Pons (tissue), 1 donor: ENCODE measurements around the gene CFAP410.
"Not testable (repeated sequence)": the region's sequence is repeated elsewhere in the genome, so short reads cannot be mapped to it uniquely, and the experiment has no call there.

Experiments used
- DNase-seq: peaks from one replicate; pipeline ENCODE4 v3.0.0-alpha.2; 2016; ENCODE audit warnings: low spot score

CFAP410 gene

GRCh38 chr21:44285138-44285992 is 53.8 kb downstream of the CFAP410 start, which contains the start of gene AIRE:
TSS of gene AIRE (plus strand) at chr21:44285876. CDS start at chr21:44286007, 131 bp downstream.
- DNase-seq = no peak

- no peak for DNase-seq
Observed at GRCh38 chr21:44283948-44284347, 55.2 kb downstream of the CFAP410 start.

- not testable (repeated sequence) for DNase-seq
Observed at GRCh38 chr21:44283211-44283785, 55.9 kb downstream of the CFAP410 start.

- DNase-seq = no peak
Observed at GRCh38 chr21:44282370-44282769, 56.8 kb downstream of the CFAP410 start.

GRCh38 chr21:44281801-44282200 is 57.4 kb downstream of the CFAP410 start:
- DNase-seq = no peak

- DNase-seq = no peak
Observed at GRCh38 chr21:44279354-44280260, 59.6 kb downstream of the CFAP410 start.
